Ovary (tissue), 9 donors: ENCODE results near the gene EIF2B5. TPM values are rescaled to one million over a fixed set of nuclear protein-coding genes. Genes with fewer than 3 reads are reported as not detected.

ENCODE experiments used
- DNase-seq, 5 donors: peaks; one replicate each; pipeline ENCODE4 v3.0.0-alpha.2; 2019 to 2020
- H3K27ac ChIP-seq, 2 donors: fragments of 200-600 bp; one replicate each; pipeline versions ENCODE4 v1.5.1 to v1.8.0; 2019 to 2022
- H3K27me3 ChIP-seq: fragments of 200-600 bp; one replicate; pipeline ENCODE4 v1.8.0; 2022
- H3K36me3 ChIP-seq: fragments of 200-600 bp; sonication (generic); one replicate; pipeline ENCODE4 v1.5.1; 2019
- H3K4me1 ChIP-seq: one replicate; pipeline ENCODE4 v1.8.1; 2013; ENCODE audit warnings: mild to moderate bottlenecking, moderate library complexity; ENCODE audit not compliant: insufficient read depth
- H3K4me3 ChIP-seq: fragments of 200-600 bp; sonication (generic); one replicate; pipeline ENCODE4 v1.5.1; 2017
- H3K9me3 ChIP-seq, 2 donors: fragments of 200-600 bp in 1 of 2; sonication (generic) in 1 of 2; one replicate each; pipeline versions ENCODE4 v1.5.1 to v1.8.1; 2013 to 2019; ENCODE audit warnings: mild to moderate bottlenecking in 1 of 2, moderate library complexity in 1 of 2
- EP300 ChIP-seq: sonication (generic); formaldehyde crosslinking; IDR thresholded peaks from one replicate; pipeline ENCODE4 v1.6.1; 2017; ENCODE audit warnings: antibody characterized with exemption
- POLR2A ChIP-seq: fragments of 450-650 bp; IDR thresholded peaks from one replicate; pipeline ENCODE4 v1.6.1; 2017; ENCODE audit warnings: antibody characterized with exemption, mild to moderate bottlenecking, moderate library complexity
- WGBS, 3 donors: extraction: QIAGEN DNeasy Blood & Tissue Kit in 1 of 3; methylation state at CpG; one replicate each; pipeline versions ENCODE4 v1.1.5 to v1.1.7; 2013 to 2017; 5-methylcytosine and 5-hydroxymethylcytosine counted together
- intact Hi-C, 4 donors: fragments of 100-400 bp; cut with DNase I; formaldehyde crosslinking; loops; one replicate each; pipeline versions ENCODE4 v1.11.0 to v1.15.1; 2022 to 2023
- polyA plus RNA-seq, 2 donors: library from polyadenylated mRNA; stranded (reverse); fragments of 200-250 nt in 1 of 2; fragments of 350-450 nt in 1 of 2; fragmentation: Illumina TruSeq in 1 of 2; extraction: RNeasy Lipid Tissue Mini Kit (QIAGEN cat#74804) in 1 of 2; gene quantifications; one replicate each; pipeline ENCODE4 v1.2.3, GENCODE V29; 2013 to 2014
- total RNA-seq, 7 donors: library from RNA; depleted of rRNA in 2 of 7; stranded (reverse); fragments of >200 nt in 2 of 7; fragmentation: NEBNext Ultra II Directional in 3 of 7; extraction: Animal tissue kit (Norgen Biotek cat#: 25700) in 3 of 7; gene quantifications; one replicate each; pipeline versions ENCODE4 v1.1.0 to v1.2.4, GENCODE V29; 2016 to 2023
- TF ChIP-seq, protein P1 (sequence below), 3 donors: fragments of 450-650 bp in 2 of 3; fragments of 200-600 bp in 1 of 3; IDR thresholded peaks; one replicate each; pipeline versions ENCODE4 v1.5.1 to v1.8.0; 2016 to 2022; ENCODE audit warnings: antibody characterized with exemption in 3 of 3, mild to moderate bottlenecking in 1 of 3
- donor health status: DM: no; HTN: no; CAD: no; lungs with moderate emphysema.
- donor health status: DM: no; HTN: no; CAD: no.
- donor health status: Bipolar disorder and iron deficiency.
- donor health status: DM: yes; HTN: yes; CAD: no.
- donor health status: DM: no; HTN: no; CAD: no.
- donor health status: DM: yes; HTN: yes; CAD: no.

EIF2B5 gene
- total and polyA plus RNA-seq, 9 donors, result 18.6 to 42.4 (median 28.7) TPM

- 41 to 59% (median 44%) methylated on average over 3 of the region's 3 CpGs for WGBS, 3 donors
- TF ChIP-seq POLR2A (no peak), EP300 (no peak)
- TF ChIP-seq, protein P1, sequence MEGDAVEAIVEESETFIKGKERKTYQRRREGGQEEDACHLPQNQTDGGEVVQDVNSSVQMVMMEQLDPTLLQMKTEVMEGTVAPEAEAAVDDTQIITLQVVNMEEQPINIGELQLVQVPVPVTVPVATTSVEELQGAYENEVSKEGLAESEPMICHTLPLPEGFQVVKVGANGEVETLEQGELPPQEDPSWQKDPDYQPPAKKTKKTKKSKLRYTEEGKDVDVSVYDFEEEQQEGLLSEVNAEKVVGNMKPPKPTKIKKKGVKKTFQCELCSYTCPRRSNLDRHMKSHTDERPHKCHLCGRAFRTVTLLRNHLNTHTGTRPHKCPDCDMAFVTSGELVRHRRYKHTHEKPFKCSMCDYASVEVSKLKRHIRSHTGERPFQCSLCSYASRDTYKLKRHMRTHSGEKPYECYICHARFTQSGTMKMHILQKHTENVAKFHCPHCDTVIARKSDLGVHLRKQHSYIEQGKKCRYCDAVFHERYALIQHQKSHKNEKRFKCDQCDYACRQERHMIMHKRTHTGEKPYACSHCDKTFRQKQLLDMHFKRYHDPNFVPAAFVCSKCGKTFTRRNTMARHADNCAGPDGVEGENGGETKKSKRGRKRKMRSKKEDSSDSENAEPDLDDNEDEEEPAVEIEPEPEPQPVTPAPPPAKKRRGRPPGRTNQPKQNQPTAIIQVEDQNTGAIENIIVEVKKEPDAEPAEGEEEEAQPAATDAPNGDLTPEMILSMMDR (IDR thresholded peaks at IDR 0.05), result no peak
- Histone ChIP-seq H3K36me3 (no peaks in the 10 kb centered on the region), H3K27me3 (no peaks in the 10 kb centered on the region), H3K4me3 (no peak overlapping the region), H3K9me3 (no peaks in the 10 kb centered on the region), H3K27ac (no peak overlapping the region), H3K4me1 (no peaks in the 10 kb centered on the region)
- intact Hi-C loops, result no loop called here
- DNase-seq, result no peak
These were observed 9.2 kb upstream of the EIF2B5 start for GRCh38 chr3:184126006-184126405.

- intact Hi-C loops, result no loop called here
- no peak overlapping the region for H3K4me3 ChIP-seq
- TF ChIP-seq POLR2A (no peak), EP300 (no peak)
- TF ChIP-seq, protein P1 (IDR thresholded peaks at IDR 0.05), result no peak
- H3K36me3 ChIP-seq, result no peaks in the 10 kb centered on the region
- H3K4me1 ChIP-seq, result no peaks in the 10 kb centered on the region
- no peak for DNase-seq
- no peaks in the 10 kb centered on the region for H3K27me3 ChIP-seq
- H3K27ac ChIP-seq, result no peak overlapping the region
- no peaks in the 10 kb centered on the region for H3K9me3 ChIP-seq
- 23 to 30% (median 29%) methylated on average over 2 of the region's 2 CpGs for WGBS, 3 donors
These were observed 6.1 kb upstream of the EIF2B5 start for GRCh38 chr3:184129012-184129411.

- no peaks in the 10 kb centered on the region for H3K27me3 ChIP-seq
- TF ChIP-seq EP300 (no peak), POLR2A (no peak)
- TF ChIP-seq, protein P1 (IDR thresholded peaks at IDR 0.05), result no peak
- no peaks in the 10 kb centered on the region for H3K9me3 ChIP-seq
- WGBS, 3 donors, result 92 to 96% (median 95%) methylated on average over 4 of the region's 4 CpGs
- no peaks in the 10 kb centered on the region for H3K36me3 ChIP-seq
- H3K27ac ChIP-seq, result no peak overlapping the region
- H3K4me1 ChIP-seq, result no peaks in the 10 kb centered on the region
- intact Hi-C loops, result loop anchor here in 1 of 4 donors (10.0 kb wide), 1 partner anchor 112 kb away; the partner anchor contains the start of genes ALG3 and EEF1AKMT4
- DNase-seq, result no peak
- H3K4me3 ChIP-seq, result no peak overlapping the region
These were observed 2.2 kb upstream of the EIF2B5 start for GRCh38 chr3:184132945-184133344.

GRCh38 chr3:184133840-184134745 lies 1.1 kb upstream of the EIF2B5 start:
- Histone ChIP-seq H3K4me1 (no peaks in the 10 kb centered on the region), H3K4me3 (peak overlapping the region; percentile 60), H3K9me3 (no peaks in the 10 kb centered on the region), H3K27ac (peak overlapping the region; percentile 80 to 88), H3K27me3 (no peaks in the 10 kb centered on the region), H3K36me3 (no peaks in the 10 kb centered on the region)
- intact Hi-C loops, result loop anchor here in 1 of 4 donors (10.0 kb wide), 1 partner anchor 111 kb away; the partner anchor contains the start of genes ALG3 and EEF1AKMT4
- DNase-seq, result peak; percentile 76 to 85 (median 81)
- 1% methylated on average over 37 of the region's 37 CpGs for WGBS, 3 donors
- TF ChIP-seq, protein P1 (IDR thresholded peaks at IDR 0.05), result no peak
- TF ChIP-seq POLR2A, result peak; percentile 2
- no peak for TF ChIP-seq EP300
